Sigmoid colon (tissue), 4 donors: ENCODE data around the gene SEL1L.

Experiments used
- CTCF ChIP-seq, 4 experiments: fragments of 450-650 bp in 3 of 4; fragments of 200-600 bp in 1 of 4; IDR thresholded peaks; one replicate each; pipeline ENCODE4 v1.5.1; 2016 to 2019; ENCODE audit warnings: antibody characterized with exemption in 4 of 4, mild to moderate bottlenecking in 3 of 4, moderate library complexity in 2 of 4
- EP300 ChIP-seq, 4 donors: sonication (generic); formaldehyde crosslinking; IDR thresholded peaks; one replicate each; pipeline ENCODE4 v1.6.1; 2017; ENCODE audit warnings: antibody characterized with exemption in 4 of 4
- POLR2A ChIP-seq, 2 donors: fragments of 450-650 bp; IDR thresholded peaks; one replicate each; pipeline ENCODE4 v1.6.1; 2016; ENCODE audit warnings: antibody characterized with exemption in 2 of 2, mild to moderate bottlenecking in 2 of 2, moderate library complexity in 2 of 2
- POLR2AphosphoS5 ChIP-seq, 4 donors: sonication (generic); formaldehyde crosslinking; IDR thresholded peaks; one replicate each; pipeline ENCODE4 v1.6.1; 2017; ENCODE audit warnings: antibody characterized with exemption in 4 of 4

GRCh38 chr14:81536241-81536771, 2.7 kb upstream of the SEL1L start:
- TF ChIP-seq CTCF (IDR thresholded peaks at IDR 0.05) = no peak
- no peak for TF ChIP-seq EP300 (IDR thresholded peaks at IDR 0.05)
- no peak for TF ChIP-seq POLR2A (IDR thresholded peaks at IDR 0.05)
- no peak for TF ChIP-seq POLR2AphosphoS5 (IDR thresholded peaks at IDR 0.05)
